ENCODE results near the gene ERP29.

GRCh38 chr12:111971800-111972199 is 41.4 kb upstream of the ERP29 start:
- TF ChIP-seq, protein P1, sequence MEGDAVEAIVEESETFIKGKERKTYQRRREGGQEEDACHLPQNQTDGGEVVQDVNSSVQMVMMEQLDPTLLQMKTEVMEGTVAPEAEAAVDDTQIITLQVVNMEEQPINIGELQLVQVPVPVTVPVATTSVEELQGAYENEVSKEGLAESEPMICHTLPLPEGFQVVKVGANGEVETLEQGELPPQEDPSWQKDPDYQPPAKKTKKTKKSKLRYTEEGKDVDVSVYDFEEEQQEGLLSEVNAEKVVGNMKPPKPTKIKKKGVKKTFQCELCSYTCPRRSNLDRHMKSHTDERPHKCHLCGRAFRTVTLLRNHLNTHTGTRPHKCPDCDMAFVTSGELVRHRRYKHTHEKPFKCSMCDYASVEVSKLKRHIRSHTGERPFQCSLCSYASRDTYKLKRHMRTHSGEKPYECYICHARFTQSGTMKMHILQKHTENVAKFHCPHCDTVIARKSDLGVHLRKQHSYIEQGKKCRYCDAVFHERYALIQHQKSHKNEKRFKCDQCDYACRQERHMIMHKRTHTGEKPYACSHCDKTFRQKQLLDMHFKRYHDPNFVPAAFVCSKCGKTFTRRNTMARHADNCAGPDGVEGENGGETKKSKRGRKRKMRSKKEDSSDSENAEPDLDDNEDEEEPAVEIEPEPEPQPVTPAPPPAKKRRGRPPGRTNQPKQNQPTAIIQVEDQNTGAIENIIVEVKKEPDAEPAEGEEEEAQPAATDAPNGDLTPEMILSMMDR (IDR thresholded peaks at IDR 0.05; ENCODE audit: poor library complexity, severe bottlenecking): no peak
- no peak for TF ChIP-seq EZH2 (IDR thresholded peaks at IDR 0.05; ENCODE audit: borderline replicate concordance, insufficient read depth, low read length, poor library complexity, severe bottlenecking)
- TF ChIP-seq RAD21 (conservative IDR thresholded peaks at IDR 0.05): no peak

Measured in neural cell (in vitro differentiated cells).